Rectal smooth muscle tissue (tissue), 1 donor: Measurements from ENCODE around the gene HIVEP2.
"Not testable (repeated sequence)": the region's sequence is repeated elsewhere in the genome, so short reads cannot be mapped to it uniquely, and the experiment has no call there.

Experiments used
- H3K27ac ChIP-seq: one replicate; pipeline ENCODE4 v1.7.0; 2013; ENCODE audit warnings: low read depth, low read length, inconsistent platforms
- H3K27me3 ChIP-seq: one replicate; pipeline ENCODE4 v1.7.0; 2013; ENCODE audit warnings: low read length; ENCODE audit not compliant: control insufficient read depth, insufficient read depth
- H3K36me3 ChIP-seq: one replicate; pipeline ENCODE4 v1.7.0; 2013; ENCODE audit warnings: low read length; ENCODE audit not compliant: control insufficient read depth, insufficient read depth
- H3K4me1 ChIP-seq: one replicate; pipeline ENCODE4 v1.7.0; 2013; ENCODE audit warnings: low read length; ENCODE audit not compliant: control insufficient read depth, insufficient read depth
- H3K4me3 ChIP-seq: one replicate; pipeline ENCODE4 v1.7.0; 2013; ENCODE audit warnings: low read length
- H3K9ac ChIP-seq: one replicate; pipeline ENCODE4 v1.7.0; 2013; ENCODE audit warnings: low read length

The HIVEP2 gene, protein sequence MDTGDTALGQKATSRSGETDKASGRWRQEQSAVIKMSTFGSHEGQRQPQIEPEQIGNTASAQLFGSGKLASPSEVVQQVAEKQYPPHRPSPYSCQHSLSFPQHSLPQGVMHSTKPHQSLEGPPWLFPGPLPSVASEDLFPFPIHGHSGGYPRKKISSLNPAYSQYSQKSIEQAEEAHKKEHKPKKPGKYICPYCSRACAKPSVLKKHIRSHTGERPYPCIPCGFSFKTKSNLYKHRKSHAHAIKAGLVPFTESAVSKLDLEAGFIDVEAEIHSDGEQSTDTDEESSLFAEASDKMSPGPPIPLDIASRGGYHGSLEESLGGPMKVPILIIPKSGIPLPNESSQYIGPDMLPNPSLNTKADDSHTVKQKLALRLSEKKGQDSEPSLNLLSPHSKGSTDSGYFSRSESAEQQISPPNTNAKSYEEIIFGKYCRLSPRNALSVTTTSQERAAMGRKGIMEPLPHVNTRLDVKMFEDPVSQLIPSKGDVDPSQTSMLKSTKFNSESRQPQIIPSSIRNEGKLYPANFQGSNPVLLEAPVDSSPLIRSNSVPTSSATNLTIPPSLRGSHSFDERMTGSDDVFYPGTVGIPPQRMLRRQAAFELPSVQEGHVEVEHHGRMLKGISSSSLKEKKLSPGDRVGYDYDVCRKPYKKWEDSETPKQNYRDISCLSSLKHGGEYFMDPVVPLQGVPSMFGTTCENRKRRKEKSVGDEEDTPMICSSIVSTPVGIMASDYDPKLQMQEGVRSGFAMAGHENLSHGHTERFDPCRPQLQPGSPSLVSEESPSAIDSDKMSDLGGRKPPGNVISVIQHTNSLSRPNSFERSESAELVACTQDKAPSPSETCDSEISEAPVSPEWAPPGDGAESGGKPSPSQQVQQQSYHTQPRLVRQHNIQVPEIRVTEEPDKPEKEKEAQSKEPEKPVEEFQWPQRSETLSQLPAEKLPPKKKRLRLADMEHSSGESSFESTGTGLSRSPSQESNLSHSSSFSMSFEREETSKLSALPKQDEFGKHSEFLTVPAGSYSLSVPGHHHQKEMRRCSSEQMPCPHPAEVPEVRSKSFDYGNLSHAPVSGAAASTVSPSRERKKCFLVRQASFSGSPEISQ (N-terminal part only)

DNA sequence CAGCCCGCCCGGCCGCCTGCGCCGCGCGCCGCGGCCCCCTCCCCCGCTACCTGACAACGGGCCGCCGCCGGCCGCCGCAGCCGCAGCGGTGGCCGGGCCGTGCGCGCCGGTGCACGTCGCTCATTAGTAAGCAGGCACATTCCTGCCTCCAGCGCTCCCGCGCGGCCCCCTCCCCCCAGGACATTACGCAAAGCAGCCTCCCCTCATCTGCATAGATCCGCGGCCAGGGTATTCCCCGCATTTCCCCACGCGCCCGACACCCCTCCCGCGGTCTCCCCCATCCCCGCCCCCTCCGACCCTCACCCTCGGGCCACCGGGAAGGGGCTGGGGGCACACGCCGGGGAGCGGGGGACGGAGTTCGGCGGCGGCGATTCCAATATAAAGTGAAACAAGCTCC is at the start of gene HIVEP2:
HIVEP2 (minus strand) TSS at position 128 of the 397 bp plus-strand sequence. CDS start 170,438 bp downstream, outside the sequence.
- H3K4me3 ChIP-seq = peak within 1 kb of the TSS; percentile 89
- H3K9ac ChIP-seq = peak within 1 kb of the TSS; percentile 99
- no peaks in the 10 kb centered on the region for H3K36me3 ChIP-seq
- peak within 1 kb of the TSS; percentile 98 for H3K27ac ChIP-seq
- no peaks in the 10 kb centered on the region for H3K27me3 ChIP-seq
- peaks cover 2% of the 10 kb centered on the region for H3K4me1 ChIP-seq

DNA sequence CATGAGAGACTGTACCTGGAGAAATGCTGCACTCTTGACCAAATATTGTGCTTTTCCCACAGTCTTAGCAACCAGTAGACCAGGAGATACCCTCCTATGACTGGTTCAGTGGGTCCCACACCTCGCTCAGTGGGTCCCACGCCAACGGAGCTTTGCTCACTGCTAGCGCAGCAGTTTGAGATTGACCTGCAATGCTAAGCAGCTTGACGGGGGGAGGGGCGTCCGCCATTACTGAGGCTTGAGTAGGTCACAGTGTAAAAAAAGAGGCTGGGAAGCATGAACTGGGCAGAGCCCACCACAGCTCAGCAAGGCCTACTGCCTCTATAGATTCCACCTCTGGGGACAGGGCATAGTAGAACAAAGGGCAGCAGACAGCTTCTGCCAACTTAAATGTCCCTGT is 49.0 kb upstream of the HIVEP2 start:
- Histone ChIP-seq H3K27ac (no peak overlapping the region), H3K4me1 (no peaks in the 10 kb centered on the region), H3K36me3 (no peaks in the 10 kb centered on the region), H3K27me3 (no peaks in the 10 kb centered on the region), H3K4me3 (no peak overlapping the region), H3K9ac (no peak overlapping the region)

DNA sequence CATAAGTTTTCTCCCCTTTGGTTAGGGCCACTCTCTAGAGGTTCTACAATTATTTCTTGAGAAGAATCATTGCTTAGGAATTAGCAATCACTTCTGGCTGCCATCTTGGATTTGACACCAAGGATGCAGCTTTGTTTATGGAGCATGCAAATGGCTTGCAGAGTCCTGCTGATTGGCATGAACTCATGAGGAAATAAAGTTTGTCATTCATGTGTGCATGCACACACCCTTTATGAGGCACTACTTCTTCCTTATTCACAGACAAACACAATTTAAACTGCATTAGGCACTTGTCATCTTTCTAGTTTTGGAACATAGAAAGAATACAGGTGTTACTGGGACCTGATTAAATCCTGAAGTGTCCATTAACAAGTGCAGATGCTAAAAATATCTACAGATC is 42.5 kb upstream of the HIVEP2 start:
- Histone ChIP-seq H3K27me3 (no peaks in the 10 kb centered on the region), H3K36me3 (no peaks in the 10 kb centered on the region), H3K4me1 (no peaks in the 10 kb centered on the region), H3K27ac (no peak overlapping the region), H3K9ac (no peak overlapping the region), H3K4me3 (no peak overlapping the region)

DNA sequence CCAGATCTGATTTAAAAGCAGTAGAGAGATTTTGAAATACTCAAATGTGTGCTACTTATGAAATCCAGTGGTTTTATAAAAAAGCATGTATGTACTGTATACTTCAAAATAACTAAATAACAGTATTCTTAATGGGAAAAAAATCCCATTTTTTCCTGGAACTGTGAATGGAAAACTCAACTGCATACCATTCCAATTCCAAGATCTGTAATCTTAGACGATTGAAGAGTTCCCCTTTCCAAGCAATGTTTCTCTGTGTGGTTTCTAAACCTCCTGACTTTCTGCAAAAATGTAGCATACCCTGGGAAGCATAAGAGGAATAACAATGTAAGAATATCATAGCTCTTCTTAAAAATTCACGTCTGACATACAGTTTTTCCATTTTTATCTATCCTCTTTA is 40.3 kb upstream of the HIVEP2 start:
- Histone ChIP-seq H3K4me1 (no peaks in the 10 kb centered on the region), H3K27ac (no peak overlapping the region), H3K4me3 (no peak overlapping the region), H3K36me3 (no peaks in the 10 kb centered on the region), H3K9ac (no peak overlapping the region), H3K27me3 (no peaks in the 10 kb centered on the region)

DNA sequence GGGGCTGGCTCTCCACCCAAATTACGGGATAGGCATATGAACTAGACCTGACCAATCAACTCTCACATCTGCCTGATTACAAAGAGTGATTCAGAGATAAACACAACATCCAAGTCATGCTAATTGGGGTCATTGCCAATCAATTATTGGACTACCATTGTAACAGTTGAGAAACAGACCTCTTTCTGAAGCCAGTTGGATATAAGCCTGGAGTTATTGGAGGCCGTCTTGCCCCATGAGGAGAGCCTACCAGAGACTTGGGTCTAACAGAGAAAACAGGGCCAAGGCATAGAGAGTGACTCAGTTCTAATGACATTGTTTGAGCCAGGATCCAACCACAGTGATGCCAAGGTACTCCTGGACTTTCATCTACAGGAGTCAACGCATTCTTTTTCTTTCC is 39.4 kb upstream of the HIVEP2 start:
- no peaks in the 10 kb centered on the region for H3K27me3 ChIP-seq
- no peaks in the 10 kb centered on the region for H3K4me1 ChIP-seq
- H3K9ac ChIP-seq = no peak overlapping the region
- H3K4me3 ChIP-seq = no peak overlapping the region
- H3K36me3 ChIP-seq = no peaks in the 10 kb centered on the region
- no peak overlapping the region for H3K27ac ChIP-seq

- no peak overlapping the region for H3K9ac ChIP-seq
- no peaks in the 10 kb centered on the region for H3K4me1 ChIP-seq
- H3K27ac ChIP-seq = no peak overlapping the region
- no peak overlapping the region for H3K4me3 ChIP-seq
- no peaks in the 10 kb centered on the region for H3K27me3 ChIP-seq
- H3K36me3 ChIP-seq = no peaks in the 10 kb centered on the region
Measured at GRCh38 chr6:142975365-142975764, 30.4 kb upstream of the HIVEP2 start.

DNA sequence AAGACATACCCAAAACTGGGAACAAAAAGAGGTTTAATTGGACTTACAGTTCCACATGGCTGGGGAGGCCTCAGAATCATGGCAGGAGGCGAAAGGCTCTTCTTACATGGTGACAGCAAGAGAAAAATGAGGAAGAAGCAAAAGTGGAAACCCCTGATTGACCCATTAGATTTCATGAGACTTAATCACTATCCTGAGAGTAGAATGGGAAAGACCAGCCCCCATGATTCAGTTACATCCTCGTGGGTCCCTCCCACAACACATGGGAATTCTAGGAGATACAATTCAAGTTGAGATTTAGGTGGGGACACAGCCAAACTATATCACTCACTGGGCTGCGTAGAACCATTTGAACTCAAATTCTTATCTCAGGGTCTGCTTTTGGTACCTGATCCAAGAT is 26.0 kb upstream of the HIVEP2 start:
- H3K27me3 ChIP-seq, H3K4me1 ChIP-seq, H3K4me3 ChIP-seq, H3K9ac ChIP-seq, H3K36me3 ChIP-seq, H3K27ac ChIP-seq: not testable (repeated sequence)

DNA sequence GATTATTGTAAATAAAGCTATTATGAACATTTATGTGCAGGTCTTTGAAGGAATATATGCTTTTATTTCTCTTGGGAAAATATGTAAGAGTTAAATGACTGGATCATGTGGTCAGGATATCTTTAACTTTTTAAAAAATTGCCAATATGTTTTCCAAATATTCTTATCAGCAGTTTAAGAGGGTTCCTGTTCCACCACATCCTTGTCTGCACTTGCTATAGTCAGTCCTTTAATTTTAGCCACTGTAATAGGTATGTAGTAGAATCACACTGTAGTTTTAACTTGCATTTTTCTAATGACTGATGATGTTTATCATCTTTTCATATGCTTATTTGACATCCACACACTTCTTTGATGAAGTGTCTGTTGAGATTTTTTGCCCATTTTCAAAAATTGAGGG is 23.6 kb upstream of the HIVEP2 start:
- Histone ChIP-seq H3K4me3 (no peak overlapping the region), H3K9ac (no peak overlapping the region), H3K36me3 (no peaks in the 10 kb centered on the region), H3K4me1 (no peaks in the 10 kb centered on the region), H3K27ac (no peak overlapping the region), H3K27me3 (no peaks in the 10 kb centered on the region)

- Histone ChIP-seq H3K4me1 (no peaks in the 10 kb centered on the region), H3K27me3 (no peaks in the 10 kb centered on the region), H3K36me3 (no peaks in the 10 kb centered on the region), H3K9ac (no peak overlapping the region), H3K27ac (no peak overlapping the region), H3K4me3 (no peak overlapping the region)
Measured at GRCh38 chr6:142966294-142966693, 21.3 kb upstream of the HIVEP2 start.

DNA sequence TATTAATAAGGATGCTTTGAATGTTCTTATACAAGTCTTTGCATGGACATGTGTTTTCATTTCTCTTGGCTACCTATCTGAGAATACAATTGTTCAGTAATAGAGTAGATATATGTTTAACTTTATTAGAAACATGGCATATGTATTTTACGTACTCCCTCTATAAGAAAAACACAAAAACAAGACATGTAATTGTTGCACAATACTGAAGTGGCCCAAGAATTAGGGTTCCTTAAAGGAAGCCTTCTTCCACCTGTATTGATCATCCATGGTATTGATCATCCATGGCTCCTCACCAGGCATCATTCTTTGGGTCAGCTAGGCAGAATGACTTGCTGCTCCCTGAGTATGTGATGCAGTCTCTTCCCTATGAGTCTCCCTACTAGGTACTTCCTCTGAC is 20.2 kb upstream of the HIVEP2 start:
- no peaks in the 10 kb centered on the region for H3K36me3 ChIP-seq
- H3K27me3 ChIP-seq = no peaks in the 10 kb centered on the region
- H3K27ac ChIP-seq = no peak overlapping the region
- H3K9ac ChIP-seq = no peak overlapping the region
- H3K4me1 ChIP-seq = no peaks in the 10 kb centered on the region
- no peak overlapping the region for H3K4me3 ChIP-seq

DNA sequence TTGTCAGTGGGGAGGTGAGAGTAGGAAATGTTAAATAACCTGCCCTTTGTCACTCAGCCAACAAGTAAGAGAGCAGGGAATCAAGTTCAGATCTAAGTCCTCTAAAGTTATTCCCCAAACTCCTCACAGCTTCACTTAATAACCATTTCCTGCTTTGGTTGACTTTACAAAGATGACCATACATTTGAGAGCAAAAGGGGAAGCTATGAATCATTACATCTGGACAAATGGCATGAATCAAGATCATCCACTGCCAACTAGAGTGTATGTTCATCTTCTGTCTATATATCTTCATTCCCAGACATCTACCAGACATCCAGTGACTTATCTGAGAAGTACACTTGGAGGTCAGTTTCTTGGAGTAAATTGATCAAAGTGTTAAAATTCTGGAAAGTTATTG is 15.1 kb upstream of the HIVEP2 start:
- Histone ChIP-seq H3K27ac (no peak overlapping the region), H3K27me3 (no peaks in the 10 kb centered on the region), H3K36me3 (no peaks in the 10 kb centered on the region)

GRCh38 chr6:142958343-142958742 is 13.4 kb upstream of the HIVEP2 start:
- Histone ChIP-seq H3K36me3 (no peaks in the 10 kb centered on the region), H3K4me1 (no peaks in the 10 kb centered on the region), H3K27ac (no peak overlapping the region), H3K9ac (no peak overlapping the region), H3K27me3 (no peaks in the 10 kb centered on the region), H3K4me3 (no peak overlapping the region)

More for the DNA sequence above, 15.1 kb upstream of the HIVEP2 start:
- H3K4me1 ChIP-seq = no peaks in the 10 kb centered on the region
- H3K9ac ChIP-seq = no peak overlapping the region
- no peak overlapping the region for H3K4me3 ChIP-seq
